Germinal center (tissue), 1 donor: ENCODE results near the gene FCHSD2.
A peak's percentile ranks its signal among the peaks of the same experiment; 100 is the strongest.
"Not testable (repeated sequence)": the region's sequence is repeated elsewhere in the genome, so short reads cannot be mapped to it uniquely, and the experiment has no call there.

Experiments used
- DNase-seq: peaks from one replicate; pipeline ENCODE4 v3.0.0; 2012; ENCODE audit warnings: mixed read lengths, low spot score

FCHSD2 gene

GRCh38 chr11:72792437-72793021, 349.6 kb downstream of the FCHSD2 start:
- no peak for DNase-seq

- DNase-seq: not testable (repeated sequence)
Observed at GRCh38 chr11:72791228-72791627, 350.9 kb downstream of the FCHSD2 start.

- DNase-seq: no peak
Observed at GRCh38 chr11:72789493-72790131, 352.5 kb downstream of the FCHSD2 start.

- DNase-seq: no peak
Observed at GRCh38 chr11:72788241-72788640, 353.9 kb downstream of the FCHSD2 start.

- peak; percentile 70 for DNase-seq
Observed at GRCh38 chr11:72787216-72788104, 354.7 kb downstream of the FCHSD2 start.
